NCI-H524 (cell line): ENCODE measurements around the gene SPESP1.
A peak's percentile ranks its signal among the peaks of the same experiment; 100 is the strongest.
"Not testable (repeated sequence)": the region's sequence is repeated elsewhere in the genome, so short reads cannot be mapped to it uniquely, and the experiment has no call there.

ENCODE experiments used
- DNase-seq, 2 experiments: peaks; one replicate each; lab custom pipeline; 2025; lab: John Stamatoyannopoulos, UW

Gene SPESP1

GRCh38 chr15:68963719-68964118 is 33.4 kb downstream of the SPESP1 start:
- peak in 1 of 2 experiments; percentile 21 for DNase-seq

- no peak for DNase-seq
Measured at GRCh38 chr15:68966996-68967395, 36.7 kb downstream of the SPESP1 start.

- no peak for DNase-seq
Measured at GRCh38 chr15:68967948-68968347, 37.6 kb downstream of the SPESP1 start.

GRCh38 chr15:68969298-68969697 is 39.0 kb downstream of the SPESP1 start:
- no peak for DNase-seq

GRCh38 chr15:68972201-68973065 is 42.1 kb downstream of the SPESP1 start:
- DNase-seq: no peak

GRCh38 chr15:68975651-68976160 is 45.4 kb downstream of the SPESP1 start:
- DNase-seq: not testable (repeated sequence)

GRCh38 chr15:68977426-68977825 is 47.1 kb downstream of the SPESP1 start:
- not testable (repeated sequence) for DNase-seq

GRCh38 chr15:68979006-68979405 is 48.7 kb downstream of the SPESP1 start:
- peak in 1 of 2 experiments; percentile 60 for DNase-seq

- DNase-seq: peak; percentile 91 to 96
Measured at GRCh38 chr15:68979816-68980215, 49.5 kb downstream of the SPESP1 start.

- DNase-seq: peak in 1 of 2 experiments; percentile 72
Measured at GRCh38 chr15:68980786-68981185, 50.5 kb downstream of the SPESP1 start.

GRCh38 chr15:68981941-68982340 is 51.6 kb downstream of the SPESP1 start:
- DNase-seq: peak; percentile 95 to 99

GRCh38 chr15:68982976-68983563 is 52.7 kb downstream of the SPESP1 start:
- peak; percentile 91 to 98 for DNase-seq

- DNase-seq: no peak
Measured at GRCh38 chr15:68983961-68984481, 53.7 kb downstream of the SPESP1 start.

GRCh38 chr15:68984586-68984985 is 54.3 kb downstream of the SPESP1 start:
- DNase-seq: no peak

GRCh38 chr15:68985361-68985891 is 55.1 kb downstream of the SPESP1 start:
- DNase-seq: no peak

GRCh38 chr15:68986322-68986721 is 56.0 kb downstream of the SPESP1 start:
- peak; percentile 32 to 81 for DNase-seq

- DNase-seq: no peak
Measured at GRCh38 chr15:68987120-68987519, 56.8 kb downstream of the SPESP1 start.

GRCh38 chr15:68987676-68988075 is 57.4 kb downstream of the SPESP1 start:
- DNase-seq: no peak

- DNase-seq: no peak
Measured at GRCh38 chr15:68989541-68990230, 59.4 kb downstream of the SPESP1 start.

- DNase-seq: no peak
Measured at GRCh38 chr15:68990231-68990991, 60.1 kb downstream of the SPESP1 start.

- peak; percentile 98 to 100 for DNase-seq
Measured at GRCh38 chr15:68990992-68991500, 60.7 kb downstream of the SPESP1 start.
